Suppressor macrophage (primary cell): ENCODE data around the gene ATRNL1.
"Not testable (repeated sequence)": the region's sequence is repeated elsewhere in the genome, so short reads cannot be mapped to it uniquely, and the experiment has no call there.

Experiments used
- DNase-seq, 4 experiments: peaks; one replicate each; pipeline ENCODE4 v3.0.0-alpha.2; 2020 to 2022

The ATRNL1 gene

GRCh38 chr10:115638246-115638645 is 545.1 kb downstream of the ATRNL1 start:
- no peak for DNase-seq

- no peak for DNase-seq
These were observed 556.1 kb downstream of the ATRNL1 start for GRCh38 chr10:115649217-115649616.

GRCh38 chr10:115653473-115653872 is 560.3 kb downstream of the ATRNL1 start:
- no peak for DNase-seq

- DNase-seq: no peak
These were observed 561.8 kb downstream of the ATRNL1 start for GRCh38 chr10:115654961-115655360.

- no peak for DNase-seq
These were observed 564.1 kb downstream of the ATRNL1 start for GRCh38 chr10:115657161-115657860.

GRCh38 chr10:115659616-115660015 is 566.5 kb downstream of the ATRNL1 start:
- no peak for DNase-seq

GRCh38 chr10:115660391-115660790 is 567.2 kb downstream of the ATRNL1 start:
- DNase-seq: no peak

GRCh38 chr10:115662422-115662821 is 569.3 kb downstream of the ATRNL1 start:
- no peak for DNase-seq

- DNase-seq: no peak
These were observed 572.4 kb downstream of the ATRNL1 start for GRCh38 chr10:115665549-115665948.

- DNase-seq: no peak
These were observed 581.3 kb downstream of the ATRNL1 start for GRCh38 chr10:115674496-115674895.

GRCh38 chr10:115696747-115697146 is 603.6 kb downstream of the ATRNL1 start:
- DNase-seq: no peak

- DNase-seq: no peak
These were observed 612.9 kb downstream of the ATRNL1 start for GRCh38 chr10:115706026-115706425.

GRCh38 chr10:115706488-115707076 is 613.4 kb downstream of the ATRNL1 start:
- peak; percentile 1 to 14 (median 2) for DNase-seq

GRCh38 chr10:115710136-115710535 is 617.0 kb downstream of the ATRNL1 start:
- DNase-seq: no peak

GRCh38 chr10:115711306-115711705 is 618.1 kb downstream of the ATRNL1 start:
- DNase-seq: no peak

- no peak for DNase-seq
These were observed 627.0 kb downstream of the ATRNL1 start for GRCh38 chr10:115720121-115720520.

- no peak for DNase-seq
These were observed 634.0 kb downstream of the ATRNL1 start for GRCh38 chr10:115727129-115727528.

GRCh38 chr10:115744089-115744488 is 650.9 kb downstream of the ATRNL1 start:
- DNase-seq: no peak

GRCh38 chr10:115745943-115746342 is 652.8 kb downstream of the ATRNL1 start:
- no peak for DNase-seq

GRCh38 chr10:115747811-115748210 is 654.6 kb downstream of the ATRNL1 start:
- no peak for DNase-seq

GRCh38 chr10:115758488-115758887 is 665.3 kb downstream of the ATRNL1 start:
- DNase-seq: not testable (repeated sequence)

GRCh38 chr10:115760131-115760530 is 667.0 kb downstream of the ATRNL1 start:
- DNase-seq: no peak

GRCh38 chr10:115761166-115761565 is 668.0 kb downstream of the ATRNL1 start:
- DNase-seq: no peak

- no peak for DNase-seq
These were observed 668.9 kb downstream of the ATRNL1 start for GRCh38 chr10:115762029-115762428.

- no peak for DNase-seq
These were observed 678.6 kb downstream of the ATRNL1 start for GRCh38 chr10:115771755-115772154.
